Left kidney (tissue), 8 donors: ENCODE measurements around the gene PAXIP1. TPM values are rescaled to one million over a fixed set of nuclear protein-coding genes. Genes with fewer than 3 reads are reported as not detected.
"Not testable (repeated sequence)": the region's sequence is repeated elsewhere in the genome, so short reads cannot be mapped to it uniquely, and the experiment has no call there.

Experiments
- DNase-seq: peaks from one replicate; pipeline ENCODE4 v3.0.0-alpha.2; 2013
- long read RNA-seq, 8 donors: transcript quantifications; one replicate each; lab custom pipeline, GENCODE V29; 2026
- polyA plus RNA-seq: library from polyadenylated mRNA; unstranded; fragments of 120-200 nt; gene quantifications from one replicate; pipeline ENCODE4 v1.2.1, GENCODE V29; 2013; ENCODE audit not compliant: insufficient read length

The PAXIP1 gene, protein sequence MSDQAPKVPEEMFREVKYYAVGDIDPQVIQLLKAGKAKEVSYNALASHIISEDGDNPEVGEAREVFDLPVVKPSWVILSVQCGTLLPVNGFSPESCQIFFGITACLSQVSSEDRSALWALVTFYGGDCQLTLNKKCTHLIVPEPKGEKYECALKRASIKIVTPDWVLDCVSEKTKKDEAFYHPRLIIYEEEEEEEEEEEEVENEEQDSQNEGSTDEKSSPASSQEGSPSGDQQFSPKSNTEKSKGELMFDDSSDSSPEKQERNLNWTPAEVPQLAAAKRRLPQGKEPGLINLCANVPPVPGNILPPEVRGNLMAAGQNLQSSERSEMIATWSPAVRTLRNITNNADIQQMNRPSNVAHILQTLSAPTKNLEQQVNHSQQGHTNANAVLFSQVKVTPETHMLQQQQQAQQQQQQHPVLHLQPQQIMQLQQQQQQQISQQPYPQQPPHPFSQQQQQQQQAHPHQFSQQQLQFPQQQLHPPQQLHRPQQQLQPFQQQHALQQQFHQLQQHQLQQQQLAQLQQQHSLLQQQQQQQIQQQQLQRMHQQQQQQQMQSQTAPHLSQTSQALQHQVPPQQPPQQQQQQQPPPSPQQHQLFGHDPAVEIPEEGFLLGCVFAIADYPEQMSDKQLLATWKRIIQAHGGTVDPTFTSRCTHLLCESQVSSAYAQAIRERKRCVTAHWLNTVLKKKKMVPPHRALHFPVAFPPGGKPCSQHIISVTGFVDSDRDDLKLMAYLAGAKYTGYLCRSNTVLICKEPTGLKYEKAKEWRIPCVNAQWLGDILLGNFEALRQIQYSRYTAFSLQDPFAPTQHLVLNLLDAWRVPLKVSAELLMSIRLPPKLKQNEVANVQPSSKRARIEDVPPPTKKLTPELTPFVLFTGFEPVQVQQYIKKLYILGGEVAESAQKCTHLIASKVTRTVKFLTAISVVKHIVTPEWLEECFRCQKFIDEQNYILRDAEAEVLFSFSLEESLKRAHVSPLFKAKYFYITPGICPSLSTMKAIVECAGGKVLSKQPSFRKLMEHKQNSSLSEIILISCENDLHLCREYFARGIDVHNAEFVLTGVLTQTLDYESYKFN
- 27.6 TPM for polyA plus RNA-seq
- long read RNA-seq, donor 1, result 0 reads
- long read RNA-seq, donor 2, partial matches to known transcripts, result 19 of 19 reads
- long read RNA-seq, donor 2, other reads (novel, unspliced or antisense), result 0 of 19 reads
- long read RNA-seq, donor 3, partial matches to known transcripts, result 7 of 8 reads
- long read RNA-seq, donor 3, other reads (novel, unspliced or antisense), result 0 of 8 reads
- long read RNA-seq, donor 4, result 0 reads
- long read RNA-seq, donor 5, partial matches to known transcripts, result 7 of 7 reads
- long read RNA-seq, donor 5, other reads (novel, unspliced or antisense), result 0 of 7 reads
- long read RNA-seq, donor 6, partial matches to known transcripts, result 18 of 18 reads
- long read RNA-seq, donor 6, other reads (novel, unspliced or antisense), result 0 of 18 reads
- long read RNA-seq, donor 7, partial matches to known transcripts, result 10 of 10 reads
- long read RNA-seq, donor 7, other reads (novel, unspliced or antisense), result 0 of 10 reads
- long read RNA-seq, donor 8, partial matches to known transcripts, result 7 of 7 reads
- long read RNA-seq, donor 8, other reads (novel, unspliced or antisense), result 0 of 7 reads

DNA sequence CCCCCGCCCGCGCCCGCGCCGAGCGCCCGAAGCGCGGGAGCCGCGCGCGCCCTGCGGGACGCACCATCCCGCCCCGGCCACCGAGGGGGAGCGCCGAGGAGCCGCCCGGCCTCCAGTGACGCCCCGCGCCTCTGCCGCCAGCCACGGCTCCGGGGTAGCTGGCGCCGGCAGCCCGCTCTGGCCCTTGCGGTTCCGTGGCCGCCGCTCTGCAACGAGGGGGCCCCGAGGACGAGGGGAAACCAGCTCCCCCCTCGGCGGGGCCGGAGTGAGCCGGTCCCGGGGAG lies at the start of gene PAXIP1:
TSS of gene PAXIP1 (minus strand) at position 33 of the 284 bp plus-strand sequence. CDS start 195 bp downstream, outside the sequence.
- DNase-seq, result peak; percentile 44

DNA sequence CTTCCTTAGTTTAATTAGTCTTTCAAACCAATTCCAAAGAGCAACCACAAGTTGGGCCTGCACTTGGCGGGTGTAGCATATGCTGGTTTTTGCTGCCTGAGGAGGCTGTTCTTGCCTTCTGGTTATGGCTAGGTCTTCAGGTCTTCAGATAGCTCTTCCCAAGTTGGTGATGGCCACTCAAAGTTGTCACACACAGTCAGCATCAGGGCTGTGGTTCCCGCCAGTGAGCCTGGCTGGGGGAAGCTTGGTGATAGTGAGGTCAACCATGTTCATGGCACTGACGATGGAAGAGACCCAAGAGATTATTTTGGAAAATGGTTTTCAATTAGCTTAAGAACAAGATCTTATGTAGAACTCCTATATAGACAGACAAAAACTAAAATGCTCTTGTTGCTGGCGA lies 48.4 kb upstream of the PAXIP1 start:
- no peak for DNase-seq

DNA sequence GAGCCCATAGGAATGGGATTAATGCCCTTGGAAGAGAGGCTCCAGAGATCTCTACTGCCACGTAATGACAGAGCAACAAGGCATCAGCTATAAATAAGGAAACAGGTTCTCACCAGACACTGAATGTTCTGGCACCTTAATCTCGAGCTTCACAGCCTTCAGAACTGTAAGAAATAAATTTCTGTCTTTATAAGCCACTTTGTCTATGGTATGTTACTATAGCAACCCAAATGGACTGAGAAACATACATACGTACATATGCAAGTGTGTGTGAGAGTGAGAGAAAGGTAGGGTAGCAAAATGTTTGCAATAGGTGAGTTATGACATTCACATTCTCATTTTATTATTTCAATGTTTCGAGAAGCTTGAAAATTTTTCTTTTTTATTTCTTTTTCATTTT lies 45.1 kb upstream of the PAXIP1 start:
- no peak for DNase-seq

DNA sequence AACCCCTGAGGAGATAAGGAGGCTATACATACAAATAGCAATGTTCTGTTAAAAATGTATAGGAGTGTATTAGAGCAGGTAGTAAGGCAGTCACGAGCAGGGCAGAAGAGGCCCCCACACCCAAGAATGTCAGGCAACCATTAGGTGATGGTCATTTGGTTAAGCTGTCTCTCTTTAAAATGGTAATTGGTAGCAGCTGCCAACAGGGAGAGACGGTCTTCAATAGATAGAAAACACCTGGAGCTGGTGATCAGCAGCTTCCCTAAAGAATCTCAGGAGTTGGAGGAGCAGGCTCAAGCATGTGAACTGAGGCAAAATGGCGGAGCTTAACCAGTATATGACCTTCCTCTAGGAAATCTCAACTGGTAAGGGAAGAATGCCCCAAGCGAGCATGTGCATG lies 40.8 kb upstream of the PAXIP1 start:
- DNase-seq, result no peak

DNA sequence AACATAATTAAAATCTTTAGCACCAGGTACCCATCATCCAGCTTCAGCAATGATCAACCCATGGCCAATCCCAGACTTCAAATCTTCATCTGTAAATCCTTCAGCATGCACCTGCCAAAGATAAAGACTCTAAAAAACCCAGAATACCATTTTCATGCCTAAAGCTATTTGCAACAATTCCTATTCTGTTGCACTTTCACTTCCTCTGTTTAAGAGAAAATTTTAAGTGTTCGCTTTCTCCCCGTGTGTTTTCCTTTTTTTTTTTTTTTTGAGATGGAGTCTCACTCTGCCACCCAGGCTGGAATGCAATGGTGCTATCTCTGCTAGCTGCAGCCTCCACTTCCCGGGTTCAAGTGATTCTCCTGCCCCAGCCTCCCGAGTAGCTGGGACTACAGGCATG lies 35.4 kb upstream of the PAXIP1 start:
- no peak for DNase-seq

DNA sequence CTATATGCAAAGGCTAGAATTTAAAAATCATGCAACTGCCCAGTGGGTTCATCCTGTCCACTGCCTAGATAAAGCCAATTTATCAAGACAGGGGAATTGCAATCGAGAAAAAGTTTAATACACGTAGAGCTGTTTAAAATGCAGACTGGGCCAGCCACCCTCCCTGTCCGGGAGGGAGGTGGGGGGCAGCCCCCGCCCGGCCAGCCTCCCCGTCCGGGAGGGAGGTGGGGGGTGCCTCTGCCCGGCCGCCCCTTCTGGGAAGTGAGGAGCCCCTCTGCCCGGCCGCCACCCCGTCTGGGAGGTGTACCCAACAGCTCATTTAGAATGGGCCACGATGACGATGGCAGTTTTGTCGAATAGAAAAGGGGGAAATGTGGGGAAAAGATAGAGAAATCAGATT lies 31.6 kb upstream of the PAXIP1 start:
- not testable (repeated sequence) for DNase-seq

DNA sequence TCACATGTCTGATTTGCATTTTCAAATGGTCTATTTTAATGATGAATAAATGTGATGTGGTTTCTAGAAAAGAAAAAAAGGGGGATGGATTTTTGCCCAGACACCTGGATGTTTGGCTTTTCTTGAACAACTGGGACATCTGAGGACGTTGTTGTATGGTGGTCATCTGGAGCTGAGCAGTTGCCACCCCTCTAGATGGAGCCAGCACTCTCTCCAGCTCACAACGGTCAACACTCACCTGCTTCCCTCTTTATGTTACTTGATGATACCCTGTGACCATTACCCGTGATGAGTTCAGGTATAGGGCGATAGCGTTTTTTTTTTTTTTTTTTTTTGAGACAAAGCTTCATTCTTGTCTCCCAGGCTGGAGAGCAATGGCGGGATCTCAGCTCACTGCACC lies 30.1 kb upstream of the PAXIP1 start:
- DNase-seq, result no peak

DNA sequence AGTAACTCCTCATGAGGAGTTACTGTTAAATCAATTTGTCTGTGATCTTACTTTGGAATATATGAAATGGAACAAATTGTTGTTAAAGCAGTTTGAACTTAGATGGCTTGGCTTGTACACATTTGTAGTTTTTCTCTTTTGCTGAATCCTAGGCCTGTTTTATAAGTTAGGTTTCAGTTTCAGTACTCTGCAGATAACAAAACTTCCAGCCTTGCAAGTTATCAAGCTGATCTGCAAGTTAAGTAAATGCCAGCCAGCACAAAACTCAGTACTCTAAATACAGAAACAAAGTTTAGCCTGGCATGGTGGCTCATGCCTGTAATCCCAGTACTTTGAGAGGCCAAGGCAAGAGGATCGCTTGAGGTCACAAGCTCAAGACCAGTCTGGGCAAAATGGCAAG lies 25.0 kb upstream of the PAXIP1 start:
- no peak for DNase-seq

DNA sequence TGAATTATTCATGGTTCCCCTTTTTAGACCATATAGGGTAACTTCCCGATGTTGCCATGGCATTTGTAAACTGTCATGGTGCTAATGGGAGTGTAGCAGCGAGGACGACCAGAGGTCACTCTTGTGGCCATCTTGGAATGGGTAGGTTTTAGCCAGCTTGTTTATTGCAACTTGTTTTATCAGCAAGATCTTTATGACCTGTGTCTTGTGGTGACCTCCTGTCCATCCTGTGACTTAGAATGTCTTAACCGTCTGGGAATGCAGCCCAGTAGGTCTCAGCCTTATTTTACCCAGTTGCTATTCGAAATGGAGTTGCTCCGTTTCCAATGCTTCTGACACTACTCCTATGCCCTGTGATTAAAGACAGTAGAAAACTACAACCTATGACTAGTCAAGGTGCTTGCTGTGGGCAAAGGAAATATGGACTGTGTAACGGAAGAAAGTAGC lies 18.8 kb upstream of the PAXIP1 start:
- DNase-seq, result no peak

DNA sequence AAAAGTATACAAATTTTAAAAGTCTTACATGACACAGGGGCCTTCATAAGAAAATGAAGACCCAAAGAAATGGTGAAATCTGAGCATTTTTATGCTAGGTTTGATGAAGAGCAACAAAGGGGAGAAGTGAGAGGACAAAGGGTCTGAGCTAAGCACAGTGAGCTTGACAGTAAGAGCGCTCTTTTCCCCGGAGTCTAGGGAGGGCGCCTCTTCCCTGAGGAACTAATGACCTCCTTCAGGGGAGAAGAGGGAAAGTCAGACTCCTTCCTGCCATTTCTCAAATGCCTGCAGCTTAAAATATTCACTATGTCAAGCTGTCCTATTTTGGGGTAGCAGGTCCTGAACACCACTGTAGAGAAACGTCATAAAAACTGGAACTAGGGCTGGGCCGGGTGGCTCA lies 18.1 kb upstream of the PAXIP1 start:
- no peak for DNase-seq

DNA sequence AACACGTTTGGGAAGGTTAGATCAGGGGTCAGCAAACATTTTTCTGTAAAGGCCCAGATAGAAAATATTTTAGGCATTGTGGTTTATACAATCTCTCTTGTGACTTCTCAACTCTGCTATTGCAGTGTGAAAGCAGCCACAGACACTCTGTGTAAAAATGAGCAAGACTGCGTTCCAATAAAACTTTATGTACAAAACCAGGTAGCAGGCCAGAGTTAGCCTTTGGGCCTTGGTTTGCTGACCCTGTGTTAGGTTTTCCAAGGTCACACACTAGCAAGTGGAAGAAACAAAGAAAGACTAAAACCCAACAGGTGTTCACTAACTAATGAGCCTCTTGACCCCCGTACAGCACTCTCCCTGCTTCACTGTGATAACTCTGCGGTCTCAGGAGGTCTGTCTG lies 14.9 kb upstream of the PAXIP1 start:
- DNase-seq, result no peak

DNA sequence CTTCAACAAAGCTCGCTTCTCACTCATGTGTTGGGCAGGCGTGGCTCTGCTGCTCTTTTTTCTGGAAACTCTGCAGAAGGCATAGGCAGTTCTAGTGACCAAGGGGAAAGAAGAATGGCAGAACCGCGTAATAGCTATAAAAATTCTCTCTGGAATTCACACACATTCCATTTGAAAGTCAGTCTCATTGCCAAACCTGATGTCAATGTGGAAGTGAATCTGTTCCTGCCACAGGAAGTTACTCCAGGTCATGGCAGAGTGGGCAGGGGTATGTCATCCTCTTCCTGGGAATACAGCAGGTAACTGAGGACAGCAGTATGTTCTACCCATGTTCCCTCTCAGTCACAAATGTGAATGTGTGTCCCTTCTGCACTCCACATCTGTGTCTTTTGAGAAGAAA lies 8.2 kb upstream of the PAXIP1 start:
- no peak for DNase-seq

DNA sequence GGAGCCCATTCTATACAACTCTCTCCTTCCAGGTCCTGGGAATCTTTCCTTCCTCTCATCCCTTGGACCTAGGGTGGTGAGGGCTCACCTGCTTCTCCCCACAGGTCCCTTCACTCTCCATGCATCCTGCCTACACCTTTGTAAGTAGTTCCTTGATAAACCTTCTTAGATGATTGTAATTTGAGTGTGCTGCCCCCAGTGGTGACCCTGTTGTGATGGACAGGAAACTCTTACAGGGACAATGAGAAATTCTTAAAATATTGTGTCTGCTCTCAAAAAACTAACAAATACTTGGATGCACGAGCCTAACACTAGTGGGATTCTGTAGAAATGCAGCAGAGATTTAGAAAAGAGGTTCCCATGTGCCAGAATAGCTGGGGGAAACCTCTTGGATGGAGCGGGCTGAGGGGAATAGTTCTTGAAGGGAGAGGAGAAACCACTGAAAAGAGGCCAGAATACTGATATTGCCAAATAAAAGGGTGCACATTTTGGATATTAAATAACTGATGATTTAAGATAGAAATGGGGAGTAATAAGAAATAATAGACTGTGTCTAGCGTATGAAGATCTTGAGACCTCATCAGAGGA lies 6.7 kb upstream of the PAXIP1 start:
- DNase-seq, result no peak

DNA sequence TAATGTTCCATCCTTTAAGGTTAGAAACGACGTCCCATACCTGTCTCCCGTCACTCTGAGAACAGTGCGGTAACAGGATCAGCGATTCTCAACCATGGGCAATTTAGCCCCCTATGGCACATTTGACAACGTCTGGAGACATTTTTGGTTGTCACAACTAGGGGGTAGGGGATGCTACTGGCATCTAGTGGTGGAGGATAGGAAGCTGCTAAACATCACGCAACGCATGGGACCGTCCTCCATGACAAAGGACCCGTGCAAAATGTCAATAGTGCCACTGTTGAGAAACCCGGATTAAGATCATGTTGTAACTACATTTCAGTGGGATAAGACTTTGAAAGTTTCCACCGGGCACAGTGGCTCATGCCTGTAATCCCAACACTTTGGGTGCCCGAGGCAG lies 5.0 kb upstream of the PAXIP1 start:
- no peak for DNase-seq

DNA sequence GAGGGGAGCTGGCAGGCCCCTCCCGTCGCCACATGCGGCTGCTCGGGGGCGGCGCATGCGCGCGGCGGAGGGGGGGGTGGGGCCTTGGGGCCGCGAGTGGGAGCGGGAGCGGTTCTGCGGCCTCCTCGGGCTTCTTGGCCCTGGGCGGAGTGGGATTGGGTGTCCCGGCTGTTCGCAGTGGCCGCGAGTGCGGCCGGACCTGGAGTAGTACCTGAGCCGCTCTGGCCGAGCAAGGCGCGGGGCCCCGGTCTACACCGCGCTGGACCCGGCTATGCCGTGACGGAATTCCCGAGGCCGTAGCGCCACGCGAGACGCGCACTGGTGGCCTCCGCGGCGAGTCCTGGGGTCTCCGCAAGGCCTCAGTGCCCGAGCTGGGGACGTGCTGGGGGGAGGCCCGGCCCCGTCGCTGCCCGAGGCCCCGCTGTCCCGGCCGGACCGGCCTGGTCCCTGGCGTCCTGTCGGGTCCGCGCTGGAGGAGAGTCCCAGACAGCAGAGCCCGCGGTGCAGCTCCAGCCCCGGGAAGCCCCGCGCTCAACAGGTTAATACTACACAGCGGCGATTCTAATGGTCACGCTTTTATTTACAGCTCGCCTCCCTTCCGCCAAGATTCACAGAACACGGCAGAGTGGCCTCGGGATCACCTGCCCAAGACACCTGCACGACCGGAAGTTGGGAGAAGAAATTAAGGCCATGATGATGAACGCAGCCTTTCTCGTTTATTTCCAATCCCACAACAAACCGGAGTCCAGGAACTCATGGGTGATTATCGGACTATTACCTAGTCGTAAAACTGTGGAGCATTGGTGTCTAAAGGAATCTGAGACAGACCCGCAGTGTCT lies 671 bp upstream of the PAXIP1 start:
- DNase-seq, result peak; percentile 80

DNA sequence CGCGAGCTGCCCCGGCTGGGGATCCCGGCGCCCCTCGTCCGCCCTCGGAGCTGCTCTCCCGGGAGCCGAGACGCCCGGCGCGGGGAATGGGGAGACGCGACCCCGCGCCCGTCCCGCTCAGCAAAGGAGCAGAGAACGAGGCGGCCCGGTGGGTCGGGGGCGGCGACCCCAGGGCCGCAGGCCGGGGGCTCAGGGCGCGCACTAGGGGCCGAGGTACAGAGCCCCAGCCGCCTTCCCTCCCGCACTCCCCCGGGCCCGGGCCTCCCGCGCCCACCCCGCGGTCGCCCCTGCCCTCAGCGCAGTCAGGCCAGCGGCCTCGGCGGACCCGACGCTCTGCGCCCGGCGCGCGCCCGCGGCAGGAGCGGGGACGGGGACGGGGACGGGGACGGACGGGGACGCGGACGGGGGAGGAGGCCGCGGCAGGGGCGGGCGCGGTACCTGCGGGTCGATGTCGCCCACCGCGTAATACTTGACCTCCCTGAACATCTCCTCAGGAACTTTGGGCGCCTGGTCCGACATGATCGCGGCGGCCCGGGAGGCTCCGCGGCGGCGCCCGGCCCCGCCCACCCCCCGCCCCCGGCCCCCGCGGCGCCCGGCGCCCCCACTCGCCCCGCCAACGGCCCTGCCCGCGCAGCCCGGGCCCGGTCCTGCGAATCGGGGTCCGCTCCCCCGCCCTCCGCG lies 373 bp downstream of the PAXIP1 start:
- peak; percentile 42 for DNase-seq

DNA sequence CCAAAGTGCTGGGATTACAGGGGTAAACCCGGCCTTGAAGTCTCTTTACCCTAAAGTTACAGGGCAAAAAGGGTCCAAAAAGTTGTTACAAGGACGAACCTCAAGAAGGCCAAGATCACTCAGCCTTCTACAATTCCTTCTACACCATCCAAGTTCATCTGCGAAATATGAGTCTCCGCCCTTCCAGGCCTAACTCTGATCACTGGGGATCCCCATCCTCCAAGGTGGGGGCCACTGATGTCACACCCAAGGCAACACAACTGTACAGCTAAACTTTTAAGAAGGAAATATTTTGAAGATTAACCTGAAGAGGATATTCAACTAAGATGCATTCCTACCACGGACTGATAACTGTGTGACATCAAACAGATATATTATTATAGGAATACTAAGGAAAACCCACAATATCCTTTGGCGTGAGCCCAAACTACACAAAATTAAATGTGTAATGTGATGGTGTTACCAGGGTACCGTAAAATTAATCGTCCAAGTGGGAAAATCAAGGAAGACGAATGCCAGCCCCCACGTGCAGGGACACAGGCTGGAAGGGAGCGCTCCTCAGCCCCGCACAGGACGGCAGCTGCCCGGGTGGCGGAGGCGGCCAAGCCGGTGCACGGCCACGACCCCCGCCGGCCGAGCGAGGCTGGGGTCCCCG lies 1.0 kb downstream of the PAXIP1 start:
- no peak for DNase-seq

DNA sequence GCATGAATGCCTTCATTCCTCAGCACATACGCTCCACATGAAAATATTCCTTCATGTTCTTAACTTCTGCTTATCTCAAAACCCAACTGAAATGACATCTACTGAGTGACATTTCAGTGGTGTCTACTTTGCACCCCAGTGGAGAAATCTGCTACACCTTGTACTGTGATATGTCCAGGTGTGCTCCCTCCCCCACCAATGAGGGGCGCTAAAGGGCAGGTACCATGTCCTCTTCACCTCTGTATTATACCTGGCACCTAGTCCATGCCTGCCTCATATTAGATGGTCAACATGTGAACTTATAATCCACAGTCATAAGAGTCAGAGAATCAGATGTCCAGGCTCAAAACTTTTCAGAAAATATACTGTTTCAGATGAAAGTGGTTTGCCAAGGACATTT lies 2.1 kb downstream of the PAXIP1 start:
- DNase-seq, result no peak

DNA sequence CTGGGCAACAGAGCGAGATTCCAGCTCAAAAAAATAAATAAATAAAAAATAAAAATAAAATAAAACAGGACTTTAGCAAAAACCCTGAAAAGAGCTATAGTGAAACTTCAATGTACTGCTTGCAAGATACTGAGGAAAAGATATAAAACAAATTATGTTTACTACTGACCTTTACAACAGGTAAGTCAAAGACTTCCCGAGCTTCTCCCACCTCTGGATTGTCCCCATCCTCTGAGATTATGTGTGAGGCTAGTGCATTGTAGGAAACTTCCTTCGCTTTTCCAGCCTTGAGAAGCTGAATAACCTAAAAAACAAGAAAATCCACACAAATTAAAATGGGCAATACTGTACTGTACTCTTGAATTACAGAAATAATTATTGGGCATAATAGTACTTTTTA lies 4.4 kb downstream of the PAXIP1 start:
- no peak for DNase-seq
